Measurements from ENCODE around the gene SDF4.

The SDF4 gene, protein sequence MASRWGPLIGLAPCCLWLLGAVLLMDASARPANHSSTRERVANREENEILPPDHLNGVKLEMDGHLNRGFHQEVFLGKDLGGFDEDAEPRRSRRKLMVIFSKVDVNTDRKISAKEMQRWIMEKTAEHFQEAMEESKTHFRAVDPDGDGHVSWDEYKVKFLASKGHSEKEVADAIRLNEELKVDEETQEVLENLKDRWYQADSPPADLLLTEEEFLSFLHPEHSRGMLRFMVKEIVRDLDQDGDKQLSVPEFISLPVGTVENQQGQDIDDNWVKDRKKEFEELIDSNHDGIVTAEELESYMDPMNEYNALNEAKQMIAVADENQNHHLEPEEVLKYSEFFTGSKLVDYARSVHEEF

DNA sequence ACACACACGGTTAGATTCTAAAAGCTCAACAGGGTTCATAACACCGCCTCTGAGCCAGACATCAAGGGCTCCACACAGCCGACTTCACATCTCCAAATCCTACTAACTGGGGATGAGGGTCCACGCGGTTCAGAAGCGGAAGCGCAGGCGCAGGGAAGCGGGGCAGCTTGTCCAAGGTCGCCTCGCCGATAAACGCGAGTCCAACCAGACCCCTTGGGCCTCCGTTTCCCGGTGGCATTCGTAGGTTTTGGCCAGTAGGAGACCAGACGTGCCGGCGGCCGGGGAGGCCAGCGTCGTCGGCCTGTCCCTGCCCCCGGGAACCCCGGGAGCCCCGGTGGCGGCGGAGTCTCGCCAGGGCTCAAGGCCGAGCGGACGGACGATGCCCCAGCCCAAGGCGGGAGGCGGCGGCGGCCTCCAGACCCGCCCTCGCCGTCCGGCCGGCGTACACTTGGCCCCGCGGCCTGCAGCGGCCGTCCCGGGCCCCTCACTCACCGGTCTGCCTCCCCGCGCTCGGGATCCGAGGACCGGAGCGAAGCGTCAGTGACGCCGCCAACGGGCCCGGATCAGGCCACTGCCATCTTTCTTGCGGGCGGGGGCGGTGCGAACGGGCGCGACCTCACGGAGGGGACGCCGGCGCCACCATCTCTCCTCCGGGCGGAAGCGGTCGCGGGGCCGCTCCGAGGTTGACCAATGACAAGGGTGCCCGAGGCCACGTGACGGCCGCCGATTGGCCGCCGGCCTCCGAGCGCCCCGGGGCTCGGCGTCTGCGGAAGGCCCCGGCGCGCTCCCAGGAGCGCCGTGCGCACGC lies at the start of gene SDF4:
Gene SDF4 (minus strand): TSS at position 602 of the 808 bp plus-strand sequence. CDS start 3,229 bp downstream, outside the sequence.
- peak; percentile 97 for DNase-seq (ENCODE audit: low spot score)

DNA sequence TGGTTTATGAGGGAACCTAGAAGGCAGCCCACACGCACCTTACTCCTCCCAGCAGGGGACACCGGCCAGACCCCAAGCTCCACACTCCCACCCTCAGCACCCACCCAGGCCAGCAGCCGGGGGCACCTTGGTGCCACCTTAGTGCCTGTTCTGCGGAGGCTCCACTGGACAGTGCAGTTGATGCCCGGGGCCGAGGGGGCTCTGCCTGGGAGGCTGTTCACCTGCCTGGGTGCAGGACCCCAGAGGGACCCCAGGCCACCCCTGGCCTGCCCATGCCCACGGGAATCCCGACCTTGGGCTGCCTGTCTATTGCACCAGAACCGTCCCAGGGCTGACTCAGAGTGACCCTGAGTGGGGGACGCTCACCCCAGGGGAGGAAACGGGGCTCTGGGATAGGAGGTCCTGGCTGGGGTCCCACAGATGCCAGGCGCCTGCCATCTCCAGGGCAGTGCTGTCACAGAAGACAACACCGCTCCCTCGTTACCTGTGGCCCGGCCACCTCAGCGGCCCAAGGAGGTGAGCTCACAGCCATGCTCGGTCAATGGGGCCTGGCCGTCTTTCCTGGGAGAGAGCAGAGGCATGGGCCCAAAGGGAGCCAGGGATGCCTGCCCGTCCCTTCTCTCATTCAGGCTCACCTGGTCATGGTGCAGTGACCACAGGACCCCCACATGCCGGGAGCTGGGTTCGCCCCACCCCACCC lies 49.1 kb upstream of the SDF4 start:
- DNase-seq (ENCODE audit: low spot score) = no peak

DNA sequence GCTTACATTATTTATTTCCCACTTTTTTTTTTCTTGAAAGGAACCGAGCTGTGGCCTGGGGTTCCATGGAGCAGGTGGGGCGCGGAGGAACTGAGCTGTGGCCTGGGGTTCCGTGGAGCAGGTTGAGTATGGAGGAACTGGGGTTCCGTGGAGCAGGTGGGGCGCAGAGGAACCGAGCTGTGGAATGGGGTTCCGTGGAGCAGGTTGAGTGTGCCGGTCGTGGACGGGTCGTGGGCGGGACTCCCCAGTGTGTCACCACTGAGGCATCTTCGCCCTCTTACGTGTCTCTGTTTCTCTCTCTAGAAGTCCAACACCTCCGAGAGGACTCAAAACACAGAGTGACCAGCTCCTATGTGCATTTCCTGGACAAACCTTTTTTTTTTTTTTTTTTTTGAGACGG lies 47.2 kb upstream of the SDF4 start:
- no peak for DNase-seq (ENCODE audit: low spot score)

DNA sequence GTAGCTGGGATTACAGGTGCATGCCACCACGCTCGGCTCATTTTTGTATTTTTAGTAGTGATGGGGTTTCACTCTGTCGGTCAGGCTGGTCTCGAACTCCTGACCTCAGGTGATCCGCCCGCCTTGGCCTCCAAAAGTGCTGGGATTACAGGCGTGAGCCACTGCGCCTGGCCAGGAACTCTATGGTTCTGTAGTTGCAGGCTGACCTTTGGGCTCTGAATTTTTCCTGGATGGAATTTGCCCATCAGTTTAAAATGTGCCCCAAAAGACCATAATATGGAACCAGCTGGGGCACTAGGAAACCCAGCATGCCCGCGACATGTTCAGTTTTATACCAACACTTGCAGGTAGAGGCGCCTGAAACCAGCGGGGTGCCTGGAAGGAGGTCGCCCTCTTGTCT lies 46.8 kb upstream of the SDF4 start:
- DNase-seq (ENCODE audit: low spot score) = no peak

DNA sequence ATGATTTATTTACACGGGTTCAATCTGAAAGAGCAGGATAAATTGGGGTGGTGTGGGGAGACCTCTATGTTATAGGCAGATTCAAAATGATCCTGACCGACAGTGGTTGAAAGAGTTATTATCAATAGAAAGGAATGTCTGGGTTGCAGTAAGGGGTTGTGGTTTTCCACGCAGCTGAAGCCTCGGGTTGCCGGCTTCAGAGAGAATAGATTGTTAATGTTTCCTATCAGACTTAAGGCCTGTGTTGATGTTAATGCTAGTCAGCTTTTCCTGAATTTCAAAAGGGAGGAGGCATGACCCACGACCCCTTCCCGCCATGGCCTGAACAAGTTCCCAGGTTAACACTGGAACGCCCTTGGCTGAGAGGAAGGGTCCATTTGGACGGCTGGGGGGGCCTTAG lies 44.0 kb upstream of the SDF4 start:
- DNase-seq (ENCODE audit: low spot score) = no peak

DNA sequence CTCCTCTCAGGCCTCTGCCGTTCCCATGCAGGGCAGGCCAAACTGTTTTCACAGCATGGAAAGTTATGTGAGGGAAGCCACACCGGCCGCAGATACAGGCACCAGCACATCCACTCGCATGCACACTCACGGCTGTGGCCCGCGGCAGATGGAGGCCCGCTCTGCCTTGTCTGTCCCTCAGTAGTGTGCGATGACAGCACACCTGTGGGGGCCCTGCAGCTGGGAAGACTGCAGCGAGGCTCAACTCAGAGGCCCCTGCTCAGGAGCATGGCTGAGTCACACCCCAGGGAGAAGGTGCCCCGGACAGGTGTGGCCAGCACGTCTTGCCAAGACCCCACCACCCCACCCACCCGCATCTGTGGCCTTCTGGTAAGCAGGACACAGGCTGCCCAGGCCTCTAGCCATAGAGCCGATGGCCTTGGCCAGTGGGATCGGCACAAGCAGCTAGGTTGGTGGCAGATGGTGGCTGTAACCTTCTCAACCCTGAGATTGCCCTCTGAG lies 43.2 kb upstream of the SDF4 start:
- DNase-seq (ENCODE audit: low spot score) = no peak

DNA sequence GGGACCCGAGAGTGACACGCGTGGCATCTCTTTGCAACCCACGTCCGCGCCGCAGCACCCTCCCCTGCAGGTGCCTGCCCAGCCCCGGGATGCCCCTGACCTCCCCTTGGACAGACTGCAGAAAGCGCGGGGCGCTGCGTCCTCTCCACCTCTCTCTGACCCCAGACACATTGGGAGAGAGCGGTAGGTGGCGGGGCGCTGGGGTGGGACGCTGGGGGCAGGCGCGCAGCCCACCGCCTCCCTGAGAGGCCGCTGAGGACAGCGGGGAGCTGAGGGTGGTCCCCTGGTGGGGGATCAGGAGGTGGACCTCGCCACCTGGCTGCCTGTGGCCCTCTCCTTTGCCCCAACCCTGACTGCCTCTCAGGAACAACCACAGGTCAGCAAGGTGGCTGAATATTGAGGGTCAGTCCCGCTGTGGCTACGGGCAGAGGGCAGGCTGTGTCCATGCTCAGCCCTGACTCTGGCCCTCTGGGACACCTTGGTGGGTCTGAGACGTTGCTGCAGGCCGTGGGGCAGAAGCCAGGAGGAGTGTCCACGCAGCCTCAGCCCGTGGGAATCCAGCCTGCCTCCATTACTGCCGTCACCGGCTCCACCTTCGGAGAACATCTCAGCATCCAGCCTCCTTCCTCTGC lies 42.6 kb upstream of the SDF4 start:
- no peak for DNase-seq (ENCODE audit: low spot score)

DNA sequence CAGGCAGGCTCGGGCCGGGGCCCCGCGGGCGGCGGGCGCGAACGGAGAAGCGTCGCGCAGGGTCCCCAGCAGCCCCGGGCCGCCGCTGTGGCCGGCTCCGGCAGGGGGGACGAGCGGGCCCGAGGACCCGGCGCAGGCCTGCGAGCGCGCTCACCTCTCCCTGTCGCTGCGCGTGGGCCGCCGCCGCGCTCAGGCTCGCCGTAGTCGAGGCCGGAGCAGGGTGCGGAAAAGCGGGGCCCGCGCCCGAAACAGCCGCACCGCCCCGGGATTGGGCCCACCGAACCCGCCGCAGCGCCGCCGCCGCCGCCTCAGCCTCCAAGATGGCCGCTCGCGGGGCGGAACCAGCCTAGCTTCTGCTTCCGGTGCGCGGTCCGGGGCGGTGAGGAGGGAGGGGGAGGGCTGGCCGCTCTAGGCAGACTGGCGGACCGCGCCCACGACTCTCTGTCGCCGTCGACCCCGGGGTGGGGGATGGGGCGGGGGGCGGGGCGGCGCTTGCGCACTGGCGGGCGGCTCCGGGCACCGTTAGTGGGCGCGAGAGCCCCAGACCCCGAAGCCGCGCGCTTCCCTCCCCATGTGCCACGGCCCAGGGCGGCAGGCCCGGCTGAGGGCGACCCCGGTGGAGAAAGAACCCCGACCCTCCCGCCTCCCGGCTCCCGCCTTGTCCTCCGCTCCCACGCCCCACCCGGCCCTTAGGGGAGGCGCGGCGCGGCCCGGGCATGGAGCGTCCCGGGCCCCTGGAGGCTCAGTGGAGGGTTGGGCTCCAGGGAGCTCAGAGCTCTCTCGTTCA lies 41.9 kb upstream of the SDF4 start, which contains the start of gene UBE2J2:
Gene UBE2J2 (minus strand): TSS at position 343 of the 787 bp plus-strand sequence. CDS start 5,862 bp downstream, outside the sequence.
- peak; percentile 91 for DNase-seq (ENCODE audit: low spot score)

DNA sequence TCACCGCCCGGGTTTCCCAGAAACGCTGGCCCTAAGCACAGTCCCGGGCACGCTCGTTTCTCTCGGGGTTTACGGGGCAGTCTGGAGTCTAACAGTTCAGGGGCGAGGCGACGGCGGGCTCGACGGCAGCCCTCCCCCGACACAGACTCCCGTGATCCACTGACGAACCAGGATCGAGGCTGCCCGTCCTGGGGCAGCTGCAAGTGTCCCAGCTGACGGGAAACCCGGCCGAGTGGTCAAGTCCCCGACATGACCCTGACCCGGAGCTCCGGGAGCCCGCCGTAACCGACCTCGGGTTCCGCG lies 41.4 kb upstream of the SDF4 start:
- DNase-seq (ENCODE audit: low spot score) = no peak

DNA sequence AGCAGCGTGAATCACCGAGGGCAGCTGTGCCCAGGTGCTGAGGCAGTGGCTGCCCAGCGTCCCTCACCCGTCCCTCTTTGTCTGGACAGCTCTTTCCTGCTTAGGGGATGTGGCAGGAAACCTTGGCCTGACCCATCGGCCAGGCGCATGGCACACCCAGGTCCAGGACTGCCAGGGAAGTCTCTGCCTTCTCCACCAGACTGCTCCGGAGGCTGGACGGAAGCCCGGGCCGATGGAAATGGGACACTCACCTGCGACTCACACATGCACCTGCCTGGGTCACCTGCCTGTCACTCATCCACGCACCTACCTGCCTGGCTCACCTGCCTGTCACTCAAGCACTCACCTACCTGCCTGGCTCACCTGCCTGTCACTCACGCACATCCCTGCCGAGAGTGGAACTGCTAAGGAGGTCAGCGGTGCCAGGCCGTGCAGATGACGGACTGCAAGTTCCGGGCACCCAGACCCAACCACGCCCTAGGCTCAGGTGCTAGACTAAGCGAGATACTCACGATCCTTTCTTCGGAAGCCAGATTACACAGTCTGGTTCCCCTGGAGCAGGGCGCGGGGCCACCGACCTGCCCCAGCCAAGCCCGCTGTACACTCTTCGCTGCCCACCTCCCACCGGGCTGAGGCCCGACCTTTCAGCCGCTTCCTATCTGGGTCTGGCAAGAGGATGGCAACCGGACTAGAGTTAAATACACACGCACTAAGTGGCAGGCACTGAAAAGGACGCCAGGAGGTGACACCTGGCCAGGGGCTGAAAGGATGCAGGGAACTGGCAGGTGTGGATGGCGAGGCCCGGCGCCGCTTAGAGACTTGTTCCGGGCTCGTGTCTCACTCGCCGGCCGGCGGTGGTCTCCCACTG lies 40.8 kb upstream of the SDF4 start:
- DNase-seq (ENCODE audit: low spot score) = no peak

DNA sequence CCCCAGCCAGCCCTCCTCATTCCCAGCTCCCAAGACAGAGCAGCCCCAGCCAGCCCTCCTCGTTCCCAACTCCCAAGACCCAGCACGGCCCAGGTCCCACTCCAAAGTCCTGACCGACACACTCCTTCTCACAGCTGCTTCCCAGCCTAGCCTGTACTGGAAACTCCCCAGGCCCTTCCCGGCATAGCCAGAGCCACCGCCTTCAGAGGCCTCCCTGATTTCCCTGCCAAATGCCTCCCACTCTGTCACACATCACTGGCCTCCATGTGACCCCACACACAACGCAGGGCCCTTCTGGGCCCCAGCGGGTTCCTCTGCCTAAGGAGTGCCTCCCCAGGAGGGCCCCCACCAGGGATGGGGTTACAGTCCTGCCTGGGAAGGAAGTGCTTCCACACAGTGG lies 39.0 kb upstream of the SDF4 start:
- DNase-seq (ENCODE audit: low spot score) = no peak

DNA sequence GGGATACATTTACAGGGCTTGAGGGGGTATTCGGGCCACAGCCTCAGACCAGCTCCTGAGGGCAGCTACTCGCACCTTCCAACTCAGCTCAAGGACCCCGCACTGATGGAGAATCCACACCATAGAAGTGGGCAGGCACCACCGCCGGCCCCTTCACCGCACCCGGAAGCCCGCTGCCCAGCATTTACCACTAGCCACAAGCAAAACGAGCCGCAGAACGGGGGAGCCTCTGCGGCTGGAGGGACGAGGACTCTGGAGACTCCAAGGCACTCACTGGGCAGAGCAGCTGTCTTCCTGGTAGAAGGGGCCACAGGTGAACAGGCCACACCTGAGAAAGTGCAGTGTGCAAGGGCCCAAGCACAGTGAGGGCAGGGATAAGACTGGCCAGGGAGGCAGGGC lies 36.5 kb upstream of the SDF4 start:
- DNase-seq (ENCODE audit: low spot score) = no peak

DNA sequence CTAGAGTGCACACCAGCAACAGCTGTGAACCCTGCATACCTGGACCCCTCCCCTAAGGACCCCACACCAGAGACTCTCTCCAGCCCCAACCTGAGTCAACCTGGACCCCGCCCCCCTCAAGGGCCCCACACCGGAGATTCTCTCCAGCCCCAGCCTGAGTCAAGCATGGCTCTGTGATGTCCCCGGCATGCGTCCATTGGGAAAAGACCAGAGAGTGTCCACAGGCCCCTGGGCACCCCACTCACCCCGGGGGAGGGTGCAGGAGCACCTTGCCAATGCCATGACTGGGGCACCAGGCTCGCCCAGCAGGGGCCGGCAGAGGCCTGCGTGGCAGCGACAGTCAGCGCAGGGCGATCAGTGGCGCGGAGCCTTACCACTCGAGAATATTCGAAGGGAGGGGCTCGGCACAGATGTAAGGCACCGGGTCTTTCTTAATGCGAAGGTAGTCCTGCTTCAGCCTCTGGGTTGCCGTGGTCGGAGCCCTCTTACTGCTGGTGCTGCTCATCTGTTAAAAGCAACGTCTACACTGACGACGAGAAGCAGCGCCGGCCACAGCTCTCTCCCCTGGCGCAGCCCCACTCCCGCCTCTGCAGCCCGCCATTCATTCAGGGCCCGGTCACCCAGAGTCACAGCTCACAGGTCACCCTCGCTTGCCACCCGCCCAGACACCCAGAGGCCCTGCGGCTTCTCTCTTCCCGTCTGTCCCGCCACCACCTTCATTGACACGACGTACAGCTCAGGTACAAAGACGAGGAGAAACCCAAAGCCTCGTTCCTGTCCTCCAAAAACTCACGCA lies 35.9 kb upstream of the SDF4 start:
- DNase-seq (ENCODE audit: low spot score) = no peak

DNA sequence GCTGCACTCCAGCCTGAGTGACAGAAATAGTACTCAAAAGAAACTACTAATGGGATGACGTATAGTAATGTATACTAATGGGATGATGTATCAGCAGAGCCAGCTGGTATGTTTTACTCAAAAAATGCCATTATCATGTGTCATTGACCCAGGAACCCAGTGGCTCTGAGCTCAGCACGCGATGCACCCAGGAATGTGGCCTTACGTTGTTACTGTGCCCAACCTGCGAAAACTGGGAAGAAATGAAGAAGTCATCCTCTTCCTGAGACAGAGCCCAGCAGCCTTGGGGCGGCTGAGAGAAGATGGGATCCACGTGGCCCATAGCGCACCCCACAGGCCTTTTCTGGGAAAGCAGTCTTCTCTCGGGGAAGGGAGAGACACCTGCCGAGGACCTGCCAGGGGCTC lies 33.1 kb upstream of the SDF4 start:
- no peak for DNase-seq (ENCODE audit: low spot score)

DNA sequence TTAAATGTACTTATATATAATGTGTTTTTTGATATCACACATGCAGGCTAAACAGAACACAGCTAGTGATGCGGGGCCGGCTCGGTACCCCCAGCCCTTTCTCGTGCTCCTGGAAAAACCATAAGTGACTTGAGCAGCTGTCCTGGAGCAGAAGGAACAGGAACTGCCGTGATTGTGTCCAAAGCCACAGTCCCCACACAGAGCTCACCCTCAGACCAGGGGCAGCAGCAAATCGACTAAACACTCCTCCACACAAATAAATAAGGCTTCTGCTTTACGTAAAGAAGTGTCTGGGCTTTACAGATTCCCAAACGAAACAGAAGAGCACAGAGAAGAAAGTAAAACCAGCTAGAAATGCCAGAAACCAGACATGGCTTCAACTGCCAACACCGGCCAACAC lies 32.2 kb upstream of the SDF4 start:
- no peak for DNase-seq (ENCODE audit: low spot score)

DNA sequence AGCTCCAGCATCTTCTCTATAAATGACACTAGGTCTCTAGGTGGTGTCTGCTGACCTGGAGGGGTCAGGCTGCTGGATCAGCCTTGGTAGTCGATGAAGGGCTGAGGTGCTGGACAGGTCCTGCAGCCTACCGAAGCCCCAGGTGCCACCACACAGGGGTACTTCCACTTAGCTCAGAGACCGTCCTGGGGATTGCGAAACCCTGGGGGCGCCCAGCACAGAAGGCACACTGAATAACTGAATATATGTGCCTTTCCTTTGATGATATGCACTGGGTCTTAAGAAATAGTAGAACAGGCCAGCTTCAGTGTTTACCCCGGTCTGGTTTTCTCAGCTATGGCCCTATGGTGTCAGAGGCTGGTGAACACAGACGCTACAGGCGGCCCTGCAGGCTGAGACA lies 31.0 kb upstream of the SDF4 start:
- no peak for DNase-seq (ENCODE audit: low spot score)

DNA sequence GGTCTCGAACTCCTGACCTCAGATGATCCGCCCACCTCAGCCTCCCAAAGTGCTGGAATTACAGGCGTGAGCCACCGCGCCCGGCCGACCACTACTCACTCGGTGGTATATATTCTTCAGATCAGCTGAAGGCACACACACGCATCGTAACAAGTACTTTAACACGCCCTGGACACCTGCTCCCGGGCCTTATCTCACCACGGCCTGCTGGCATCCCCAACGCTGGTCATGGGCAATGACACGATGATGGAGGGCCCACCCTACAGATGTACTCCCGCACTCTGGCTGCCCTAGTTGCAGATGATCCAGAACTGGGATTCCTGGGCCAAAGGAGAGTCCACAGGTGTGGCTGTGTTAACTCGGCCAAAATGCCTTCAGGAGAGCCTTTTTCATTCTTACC lies 30.3 kb upstream of the SDF4 start:
- no peak for DNase-seq (ENCODE audit: low spot score)

DNA sequence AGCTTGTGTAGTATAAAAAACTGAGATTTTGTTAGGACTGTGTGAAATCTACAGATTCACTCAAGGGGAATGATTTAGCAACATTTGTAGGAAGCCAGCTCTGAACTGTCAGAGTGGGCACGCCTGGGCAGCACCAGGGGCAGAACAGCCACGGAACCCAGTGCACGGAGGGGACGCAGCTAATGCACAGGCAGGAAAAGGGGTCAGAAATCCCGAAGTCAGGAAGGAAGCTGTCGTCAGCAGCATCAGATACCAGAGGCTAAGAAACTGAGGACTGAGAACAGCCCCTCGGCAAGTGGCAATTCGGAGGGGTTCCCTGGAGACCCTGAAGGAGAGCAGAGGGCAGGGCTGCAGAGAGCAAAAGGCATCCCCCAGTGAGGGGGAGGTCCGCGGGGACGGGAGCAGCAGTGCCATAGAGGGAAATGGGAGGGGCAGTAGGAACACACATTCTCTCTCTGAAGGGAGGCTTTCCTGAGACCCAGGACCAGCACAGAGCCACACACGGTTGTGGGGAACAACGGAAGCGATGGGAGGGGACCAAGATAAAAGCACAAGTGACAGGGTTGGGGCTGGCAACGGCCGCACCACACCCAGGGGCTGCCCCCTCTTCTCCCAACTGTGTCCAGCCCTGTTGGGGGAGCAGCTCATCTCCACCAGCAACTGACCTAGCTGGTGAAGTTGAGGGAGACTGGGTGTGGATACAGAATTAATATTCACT lies 29.2 kb upstream of the SDF4 start:
- DNase-seq (ENCODE audit: low spot score) = no peak

All from CD4-positive, alpha-beta T cell treated with Interleukin-2 at 100 ng/mL for 4 hours (primary cell).